Activated naive CD4-positive, alpha-beta T cell treated with anti-CD3 and anti-CD28 coated beads, Interleukin-2, amount 50 U/mL, for 72 hours (primary cell): ENCODE results near the gene NDUFAF3. TPM values are rescaled to one million over a fixed set of nuclear protein-coding genes. Genes with fewer than 3 reads are reported as not detected.

Experiments
- ATAC-seq, 2 donors: fragments of 150-1000 bp; cut with Tn5 transposase; 2 replicates each; pipeline ENCODE4 v1.10.0; 2021; ENCODE audit warnings: mild to moderate bottlenecking in 2 of 2, moderate library complexity in 2 of 2
- DNase-seq, 2 donors: peaks; one replicate each; pipeline ENCODE4 v3.0.0; 2021 to 2022; ENCODE audit warnings: low spot score in 2 of 2
- H3K27ac Mint-ChIP-seq, 2 donors: one replicate each; pipeline ENCODE4 v1.8.0; 2022; ENCODE audit warnings: mild to moderate bottlenecking in 2 of 2, mixed read lengths in 2 of 2
- H3K36me3 Mint-ChIP-seq, 2 donors: one replicate each; pipeline ENCODE4 v1.8.0; 2022; ENCODE audit warnings: mixed read lengths in 2 of 2
- H3K9me3 Mint-ChIP-seq, 2 donors: one replicate each; pipeline ENCODE4 v1.8.0; 2022; ENCODE audit warnings: mixed read lengths in 2 of 2
- total RNA-seq, 2 donors: library from RNA; stranded (reverse); gene quantifications; one replicate each; pipeline ENCODE4 v1.2.3, GENCODE V29; 2022

Gene NDUFAF3
- total RNA-seq, 2 donors from 2014 or later, result 60.3 to 80.8 TPM

DNA sequence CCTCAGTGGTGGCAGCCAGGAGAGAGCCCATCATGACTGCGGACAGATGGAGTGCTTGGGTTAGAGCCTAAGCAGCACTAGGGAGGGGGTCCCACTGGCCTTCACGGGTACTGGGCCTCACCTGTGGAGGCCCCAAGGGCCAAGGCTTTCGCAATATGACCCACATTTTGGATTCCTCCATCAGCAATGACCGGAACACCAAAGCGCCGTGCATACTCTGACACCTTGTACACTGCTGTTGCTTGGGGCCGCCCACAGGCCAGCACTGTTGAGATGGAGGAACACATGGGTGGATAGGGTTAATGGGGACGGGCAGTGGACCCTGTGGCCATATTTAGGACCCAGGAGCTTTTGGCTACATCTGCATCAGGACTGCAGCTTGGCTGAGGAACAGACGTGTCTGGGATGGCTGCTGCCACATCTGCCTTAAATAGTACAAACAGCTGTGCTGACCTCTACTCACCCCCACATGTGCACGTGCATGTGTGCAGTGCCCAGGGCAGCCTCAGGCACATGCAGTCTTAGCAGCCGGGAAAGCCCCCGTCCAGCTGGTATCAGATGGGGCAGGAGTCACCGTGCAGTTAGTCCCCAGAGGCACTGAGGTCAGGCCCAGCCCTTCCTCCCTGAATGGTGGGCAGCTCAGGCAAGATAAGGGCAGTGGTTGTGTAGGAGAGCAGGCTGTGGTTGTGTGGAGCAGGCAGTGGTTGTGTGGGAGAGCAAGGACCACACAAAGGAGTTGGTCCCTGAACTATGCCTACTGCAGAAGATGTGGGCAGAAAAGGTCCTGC, 3.3 kb downstream of the NDUFAF3 start:
- Mint-ChIP-seq H3K9me3 (no peaks in the 10 kb centered on the region), H3K27ac (peak overlapping the region; percentile 85 to 97), H3K36me3 (peaks cover 75 to 81% of the 10 kb centered on the region in 2 donors)
- DNase-seq (no peak), ATAC-seq (no peak)

DNA sequence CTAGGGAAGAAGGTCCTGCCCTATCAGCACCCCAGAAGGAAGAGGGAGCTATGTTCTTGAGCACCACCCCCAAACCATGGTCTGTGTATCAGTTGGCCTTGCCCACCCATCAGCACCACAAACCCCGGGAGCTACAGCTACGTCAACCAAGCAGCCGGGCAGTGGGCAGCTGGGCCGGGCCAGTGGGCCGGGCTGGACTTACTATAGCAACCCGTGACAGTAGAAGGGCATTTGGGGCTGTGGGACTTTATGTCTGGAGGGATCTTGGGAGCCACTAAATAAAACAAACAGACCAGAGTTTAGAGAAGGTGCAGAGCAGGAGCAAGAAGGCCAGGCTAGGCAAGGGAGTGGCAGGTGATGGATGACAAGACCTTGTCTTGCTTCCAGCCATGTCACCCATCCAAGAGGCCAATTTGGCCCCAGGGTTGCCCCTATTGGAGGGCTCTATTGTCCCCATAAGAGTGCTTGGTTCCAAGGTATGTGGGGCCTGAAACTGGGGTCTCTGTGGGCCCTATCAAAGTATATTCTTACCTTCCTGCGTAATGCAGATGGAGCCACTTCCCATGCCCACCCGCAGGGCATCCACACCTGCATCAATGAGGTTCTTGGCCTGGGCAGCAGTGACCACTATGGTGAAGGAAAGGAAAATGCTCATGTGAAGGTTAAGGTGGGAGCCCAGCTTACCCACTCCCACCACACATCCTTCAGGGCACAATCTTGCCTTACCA, 4.0 kb downstream of the NDUFAF3 start:
- Mint-ChIP-seq H3K27ac (peak overlapping the region; percentile 85 to 97), H3K9me3 (no peaks in the 10 kb centered on the region), H3K36me3 (peaks cover 71 to 76% of the 10 kb centered on the region in 2 donors)
- DNase-seq, result no peak
- no peak for ATAC-seq

DNA sequence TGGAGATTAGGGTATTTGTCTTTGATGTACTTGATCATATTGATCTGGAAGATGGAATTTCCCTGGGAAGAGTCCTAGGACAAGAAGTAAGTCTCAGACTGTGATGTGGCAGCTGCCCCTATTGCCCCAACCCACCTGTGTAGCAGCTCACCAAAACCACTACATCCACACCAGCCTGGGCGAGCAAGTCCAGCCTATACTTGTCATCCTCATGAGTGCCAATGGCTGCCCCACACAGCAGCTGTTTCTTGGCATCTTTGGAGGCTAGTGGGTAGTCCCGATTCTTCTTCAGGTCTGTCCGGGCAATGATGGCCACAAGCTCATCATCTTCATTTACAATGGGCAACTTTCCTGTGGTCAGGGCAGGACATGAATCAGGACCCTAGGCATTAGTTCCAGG, 4.6 kb downstream of the NDUFAF3 start:
- no peak for ATAC-seq
- peak overlapping the region; percentile 97 to 99 for H3K27ac Mint-ChIP-seq
- peaks cover 67 to 72% of the 10 kb centered on the region in 2 donors for H3K36me3 Mint-ChIP-seq
- DNase-seq, result no peak
- H3K9me3 Mint-ChIP-seq, result no peaks in the 10 kb centered on the region

DNA sequence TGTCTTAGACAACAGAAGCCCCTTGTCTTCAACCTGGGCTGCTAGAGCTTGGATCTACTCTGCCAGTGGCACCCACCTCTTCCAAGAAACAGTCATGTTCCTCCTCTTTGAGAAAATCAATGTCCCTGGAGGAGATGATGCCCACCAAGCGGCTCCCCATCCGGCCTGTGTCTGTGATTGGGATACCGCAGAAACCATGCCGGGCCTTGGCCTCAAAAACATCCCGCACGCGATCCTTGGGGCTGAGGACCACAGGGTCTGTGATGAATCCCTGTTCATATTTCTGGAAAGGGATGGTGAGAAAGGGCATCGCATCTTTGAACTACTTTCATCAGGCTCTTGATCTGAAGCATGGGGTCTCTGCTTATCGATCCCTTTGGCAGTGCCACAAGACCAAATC, 5.7 kb downstream of the NDUFAF3 start:
- Mint-ChIP-seq H3K9me3 (no peaks in the 10 kb centered on the region), H3K27ac (peak overlapping the region; percentile 92 to 99), H3K36me3 (peaks cover 62 to 72% of the 10 kb centered on the region in 2 donors)
- no peak for DNase-seq
- no peak for ATAC-seq

DNA sequence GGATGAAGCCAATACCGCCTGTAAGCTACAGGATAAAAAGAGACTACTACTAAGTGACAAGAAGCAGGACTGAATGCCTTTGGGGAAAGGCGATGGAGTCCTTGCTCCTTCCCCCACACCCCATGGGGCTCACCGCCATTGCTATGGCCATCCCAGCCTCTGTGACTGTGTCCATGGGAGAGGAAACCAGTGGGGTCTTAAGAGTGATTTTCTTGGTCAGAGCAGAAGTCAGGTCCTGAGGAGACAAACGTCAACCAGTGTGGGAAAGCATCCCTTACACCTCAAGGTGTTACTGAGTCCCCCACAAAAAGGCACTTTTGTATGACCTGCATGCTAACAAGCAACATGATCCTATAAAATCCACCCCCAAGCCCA, 6.4 kb downstream of the NDUFAF3 start:
- DNase-seq (no peak), ATAC-seq (no peak)
- no peaks in the 10 kb centered on the region for H3K9me3 Mint-ChIP-seq
- peaks cover 57 to 65% of the 10 kb centered on the region in 2 donors for H3K36me3 Mint-ChIP-seq
- H3K27ac Mint-ChIP-seq, result peak overlapping the region; percentile 92 to 99

DNA sequence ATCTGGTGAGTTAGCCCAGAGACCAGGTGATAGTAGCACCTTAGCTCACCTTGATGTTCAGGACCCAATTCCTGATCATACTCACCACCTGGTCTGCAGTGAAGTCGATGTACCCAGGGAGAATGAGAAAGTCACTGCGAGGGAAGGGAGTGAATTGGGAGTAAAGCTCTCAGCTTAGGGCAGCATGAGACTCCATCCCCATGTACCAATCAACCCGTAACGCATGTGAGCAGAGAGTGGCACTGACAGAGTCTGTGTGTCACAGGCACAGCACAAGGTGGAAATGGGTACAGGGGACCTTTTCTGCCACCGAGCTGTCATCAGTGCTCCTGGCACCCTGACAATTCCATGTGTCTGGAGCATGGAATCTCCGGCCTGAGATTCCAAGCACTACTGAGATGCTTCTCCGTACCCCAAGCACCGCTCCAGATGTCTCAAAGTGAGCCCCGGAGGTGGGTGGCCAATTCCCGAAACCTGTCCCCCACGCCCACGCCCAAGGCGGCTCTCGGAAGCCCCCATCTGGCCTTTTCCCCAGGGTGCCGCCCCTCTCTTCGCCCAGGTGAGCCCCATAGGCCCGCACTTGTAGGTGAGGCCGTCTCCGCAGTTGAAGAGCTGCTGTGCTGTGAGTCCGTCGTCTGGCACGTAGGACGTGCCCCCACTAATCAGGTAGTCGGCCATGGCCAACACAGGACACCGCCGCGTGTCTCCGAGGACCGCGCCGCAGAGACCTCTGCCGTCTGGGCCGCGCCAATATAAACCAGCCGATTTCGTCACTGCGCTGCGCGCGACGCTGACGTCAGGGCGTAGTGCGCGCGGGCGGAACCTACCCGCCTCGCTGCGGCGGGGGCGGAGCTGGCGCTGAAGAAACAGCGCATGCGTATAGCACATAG, 7.0 kb downstream of the NDUFAF3 start, which contains the start of gene IMPDH2:
Gene IMPDH2 (minus strand): TSS at position 726 of the 890 bp plus-strand sequence. CDS start 48 bp downstream, at position 678.
- peaks cover 52 to 60% of the 10 kb centered on the region in 2 donors for H3K36me3 Mint-ChIP-seq
- no peaks in the 10 kb centered on the region for H3K9me3 Mint-ChIP-seq
- DNase-seq (peak; percentile 94 to 96), ATAC-seq (peak; percentile 88 to 94)
- H3K27ac Mint-ChIP-seq, result peak within 1 kb of the TSS; percentile 92 to 99

DNA sequence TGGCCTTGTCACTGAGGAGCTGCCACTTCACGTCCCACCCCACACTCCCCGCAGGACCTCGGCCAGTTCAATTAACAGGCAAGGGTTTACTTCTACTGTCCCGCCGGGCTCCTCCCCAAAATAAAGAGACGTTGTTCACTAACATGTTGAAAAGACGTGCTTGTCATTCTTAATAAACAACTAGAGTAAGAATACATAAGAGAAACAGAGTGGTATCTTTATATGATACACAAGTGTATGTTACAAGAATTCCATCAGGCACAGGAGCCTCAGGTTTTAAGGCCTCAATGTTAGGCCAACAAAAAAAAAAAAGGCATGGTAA, 7.6 kb downstream of the NDUFAF3 start:
- Mint-ChIP-seq H3K9me3 (no peaks in the 10 kb centered on the region), H3K36me3 (peaks cover 46 to 54% of the 10 kb centered on the region in 2 donors), H3K27ac (peak overlapping the region; percentile 92 to 99)
- ATAC-seq (no peak), DNase-seq (no peak)

DNA sequence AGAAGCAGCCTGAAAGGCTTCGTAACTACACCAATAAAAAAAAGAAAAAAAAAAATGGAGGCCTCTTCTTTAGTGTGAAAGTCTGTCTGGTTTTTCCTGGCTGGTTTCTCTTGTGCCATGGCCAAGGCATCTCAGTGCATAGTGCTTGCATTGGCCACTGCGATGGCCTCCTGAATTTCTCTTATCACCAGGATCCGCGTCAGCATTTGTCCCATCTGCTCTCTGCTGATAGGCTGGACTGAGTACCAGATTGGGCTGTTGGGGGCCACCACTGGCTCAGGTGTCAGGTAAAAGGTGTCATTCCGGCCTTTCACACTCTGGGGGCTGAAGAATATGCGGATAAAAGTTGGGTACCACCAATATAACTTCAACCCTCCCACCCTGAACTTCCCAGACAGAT, 8.4 kb downstream of the NDUFAF3 start:
- H3K27ac Mint-ChIP-seq, result peak overlapping the region; percentile 44 to 60
- ATAC-seq, result no peak

DNA sequence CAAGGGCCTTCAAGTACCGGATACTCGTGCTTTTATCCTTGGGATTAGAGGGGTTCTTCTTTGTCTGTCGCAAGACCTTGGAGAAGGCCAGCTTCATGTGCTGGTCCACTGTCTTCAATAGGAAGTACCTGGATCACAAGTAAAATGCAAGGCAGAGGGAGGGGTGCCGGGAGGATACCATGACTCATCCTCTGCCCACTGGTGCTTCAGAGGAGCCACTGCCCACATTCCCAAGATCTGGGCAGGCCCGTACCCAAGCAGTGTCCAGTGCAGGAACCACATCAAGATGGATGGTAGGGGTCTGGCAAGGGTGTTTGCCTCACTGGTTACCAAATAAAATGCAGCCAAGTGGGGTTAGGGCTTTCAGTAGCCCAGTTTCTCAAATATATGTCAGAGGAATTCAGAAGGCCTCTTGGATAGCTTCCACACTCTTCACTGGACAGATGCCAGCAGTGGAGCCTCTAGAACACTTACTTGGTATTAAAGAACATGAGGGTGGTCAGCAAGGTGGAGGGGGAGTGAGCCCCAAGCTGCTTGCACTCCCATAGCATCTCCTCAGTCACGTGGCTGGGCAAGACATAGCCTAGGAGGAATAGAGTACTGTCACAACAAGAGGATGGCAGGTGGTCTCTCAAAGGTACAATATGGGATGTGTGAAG, 10.9 kb downstream of the NDUFAF3 start:
- no peak for ATAC-seq
- Mint-ChIP-seq H3K9me3 (no peaks in the 10 kb centered on the region), H3K27ac (no peak overlapping the region), H3K36me3 (peaks cover 16 to 23% of the 10 kb centered on the region in 2 donors)
- no peak for DNase-seq

More for the DNA sequence above, 8.4 kb downstream of the NDUFAF3 start:
- Mint-ChIP-seq H3K9me3 (no peaks in the 10 kb centered on the region), H3K36me3 (peaks cover 41 to 47% of the 10 kb centered on the region in 2 donors)
- no peak for DNase-seq

DNA sequence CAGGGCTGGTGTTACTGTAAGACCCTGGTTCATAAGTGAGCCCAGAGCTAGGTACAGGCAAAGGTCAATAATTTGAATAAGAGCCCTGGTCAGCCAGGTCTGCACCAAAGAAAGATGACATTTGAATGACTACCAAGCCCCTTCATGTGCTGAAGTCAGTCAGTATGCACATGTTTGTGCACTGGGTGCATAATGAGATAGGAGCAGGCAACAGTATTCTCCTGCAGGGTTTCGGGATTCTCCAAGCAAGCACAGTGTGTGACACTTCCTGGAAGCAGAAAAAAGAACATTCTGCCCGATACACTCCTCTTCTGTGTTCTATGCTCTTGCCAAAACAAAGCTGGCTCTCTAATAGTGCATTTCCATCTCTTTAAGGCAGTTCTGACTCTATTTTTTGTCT, 12.7 kb downstream of the NDUFAF3 start:
- DNase-seq (no peak), ATAC-seq (no peak)
- Mint-ChIP-seq H3K9me3 (no peaks in the 10 kb centered on the region), H3K27ac (peak overlapping the region in 1 of 2 donors; percentile 66), H3K36me3 (peaks cover 0 to 6% of the 10 kb centered on the region in 2 donors)

DNA sequence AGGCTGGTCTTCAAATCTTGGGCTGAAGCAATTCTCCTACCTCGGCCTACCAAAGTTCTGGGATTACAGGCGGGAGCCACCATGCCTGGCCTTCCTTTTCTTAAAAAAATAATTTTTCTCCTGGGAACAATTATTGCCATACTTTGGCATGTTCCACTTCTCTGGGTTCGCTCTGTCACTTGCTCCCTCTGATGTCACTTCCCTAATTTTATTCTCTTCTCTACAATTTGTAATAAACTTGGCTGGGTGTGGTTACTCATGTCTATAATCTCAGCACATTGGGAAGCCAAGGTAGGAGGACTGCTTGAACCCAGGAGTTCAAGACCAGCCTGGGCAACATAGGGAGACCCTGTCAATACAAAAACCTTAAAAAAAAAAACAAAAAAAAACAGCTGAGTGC, 13.4 kb downstream of the NDUFAF3 start:
- no peak for DNase-seq
- Mint-ChIP-seq H3K27ac (peak overlapping the region; percentile 38 to 66), H3K36me3 (peaks cover 0 to 6% of the 10 kb centered on the region in 2 donors), H3K9me3 (no peaks in the 10 kb centered on the region)
- ATAC-seq, result no peak

DNA sequence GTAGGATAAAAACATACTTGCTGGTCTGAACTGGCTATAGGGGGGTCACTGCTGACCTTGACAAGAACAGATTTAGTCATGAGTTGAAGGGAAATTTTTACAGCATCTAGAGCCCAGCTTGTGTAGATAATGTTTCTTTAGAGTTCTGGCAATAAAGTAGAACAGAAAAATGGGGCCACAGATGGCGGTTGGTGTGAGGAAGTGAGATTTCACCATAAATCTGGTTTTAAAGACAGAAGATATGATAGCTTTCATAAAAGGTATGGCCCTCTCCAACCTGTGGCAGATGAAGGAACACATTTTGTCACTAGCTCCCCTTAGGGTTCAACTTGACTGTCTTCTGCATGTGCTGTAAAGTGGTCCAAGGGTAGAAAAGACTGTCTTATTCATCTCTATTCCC, 31.6 kb downstream of the NDUFAF3 start:
- DNase-seq, result no peak
- H3K36me3 Mint-ChIP-seq, result peaks cover 14 to 15% of the 10 kb centered on the region in 2 donors
- no peak overlapping the region for H3K27ac Mint-ChIP-seq
- no peaks in the 10 kb centered on the region for H3K9me3 Mint-ChIP-seq
- ATAC-seq, result no peak

DNA sequence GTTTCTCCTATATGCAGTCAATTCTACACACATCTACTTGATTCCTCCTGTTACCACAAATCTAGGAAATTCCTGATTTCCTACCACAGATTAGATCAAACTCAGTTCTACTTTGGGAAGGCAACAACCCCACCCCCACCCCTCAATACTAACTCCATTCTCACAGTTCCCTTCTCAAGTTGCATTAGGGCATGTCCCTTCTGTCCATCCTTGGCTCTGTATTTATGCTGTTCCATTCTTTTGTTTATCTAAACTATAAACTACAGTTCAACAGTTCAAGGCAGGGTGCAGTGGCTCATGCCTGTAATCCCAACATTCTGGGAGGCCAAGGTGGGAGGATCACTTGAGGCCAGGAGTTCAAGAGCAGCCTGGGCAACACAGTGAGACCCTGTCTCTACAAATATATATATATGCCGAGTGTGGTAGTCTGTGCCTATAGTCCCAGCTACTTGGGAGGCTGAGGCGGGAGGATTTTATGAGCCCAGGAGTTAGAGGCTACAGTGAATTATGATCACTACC, 32.5 kb downstream of the NDUFAF3 start:
- H3K36me3 Mint-ChIP-seq, result peaks cover 14 to 15% of the 10 kb centered on the region in 2 donors
- H3K27ac Mint-ChIP-seq, result no peak overlapping the region
- no peak for ATAC-seq
- no peaks in the 10 kb centered on the region for H3K9me3 Mint-ChIP-seq
- DNase-seq, result no peak

DNA sequence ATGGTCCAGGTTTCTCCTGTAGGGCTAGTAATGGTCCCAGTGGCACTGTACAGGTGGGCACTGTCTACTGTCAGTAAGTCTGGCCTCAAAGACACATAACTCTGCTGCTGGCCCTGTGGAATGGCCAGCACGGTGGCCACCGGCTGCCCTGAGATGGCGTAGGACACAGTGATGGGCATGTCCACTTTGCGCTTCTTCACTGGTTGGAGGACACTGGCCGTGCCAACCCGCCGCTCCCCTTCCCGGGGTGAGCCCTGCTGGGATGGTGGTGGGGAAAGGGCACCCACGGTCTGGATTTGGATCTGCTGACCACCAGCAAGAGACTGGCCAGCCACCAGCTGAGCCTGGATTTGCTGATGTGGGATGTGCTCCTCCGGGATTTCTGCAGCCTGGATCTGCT, 35.3 kb downstream of the NDUFAF3 start:
- DNase-seq (no peak), ATAC-seq (no peak)
- Mint-ChIP-seq H3K36me3 (peaks cover 8 to 18% of the 10 kb centered on the region in 2 donors), H3K9me3 (no peaks in the 10 kb centered on the region), H3K27ac (no peak overlapping the region)

DNA sequence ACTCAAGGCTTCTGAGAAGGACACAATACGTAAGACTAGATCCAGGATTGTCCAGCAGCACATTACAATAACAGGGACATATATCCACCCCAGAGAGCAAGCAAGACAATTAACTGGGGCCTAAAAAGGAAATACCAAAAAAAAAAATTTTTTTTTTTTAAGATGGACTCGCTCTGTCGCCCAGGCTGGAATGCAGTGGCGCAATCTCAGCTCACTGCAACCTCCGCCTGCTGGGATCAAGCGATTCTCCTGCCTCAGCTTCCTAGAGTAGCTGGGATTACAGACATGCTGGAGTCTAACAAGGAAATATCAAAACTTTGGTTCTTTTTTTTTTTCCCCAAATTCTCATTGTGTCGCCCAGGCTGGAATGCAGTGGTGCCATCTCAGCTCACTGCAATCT, 36.1 kb downstream of the NDUFAF3 start:
- no peak for DNase-seq
- ATAC-seq, result no peak
- H3K36me3 Mint-ChIP-seq, result peaks cover 8 to 18% of the 10 kb centered on the region in 2 donors
- H3K9me3 Mint-ChIP-seq, result no peaks in the 10 kb centered on the region
- no peak overlapping the region for H3K27ac Mint-ChIP-seq
